Omental fat pad (tissue), 4 donors: ENCODE data around the gene SARDH. TPM values are rescaled to one million over a fixed set of nuclear protein-coding genes. Genes with fewer than 3 reads are reported as not detected.
A peak's percentile ranks its signal among the peaks of the same experiment; 100 is the strongest.

Source experiments
- ATAC-seq: fragments of 150-250 bp; one replicate; pipeline ENCODE4 v1.9.1; 2016; ENCODE audit warnings: mild to moderate bottlenecking, moderate library complexity; ENCODE audit not compliant: low FRiP score
- DNase-seq: peaks from one replicate; pipeline ENCODE4 v3.0.0-alpha.2; 2019; ENCODE audit warnings: low spot score
- CTCF ChIP-seq, 3 donors: fragments of 450-650 bp; IDR thresholded peaks; one replicate each; pipeline ENCODE4 v1.5.1; 2016 to 2017; ENCODE audit warnings: antibody characterized with exemption in 3 of 3, mild to moderate bottlenecking in 3 of 3, moderate library complexity in 2 of 3
- total RNA-seq, 4 donors: library from RNA; depleted of rRNA; stranded (reverse); fragments of >200 nt; gene quantifications; one replicate each; pipeline ENCODE4 v1.1.0, GENCODE V29; 2016

Gene SARDH
- total RNA-seq, 4 donors from 2014 or later = 0.56 to 6.9 (median 1.8) TPM

- no peak for TF ChIP-seq CTCF (IDR thresholded peaks at IDR 0.05)
- ATAC-seq (peak; percentile 18), DNase-seq (no peak)
Observed at GRCh38 chr9:133643362-133643755, 94.8 kb downstream of the SARDH start.

DNA sequence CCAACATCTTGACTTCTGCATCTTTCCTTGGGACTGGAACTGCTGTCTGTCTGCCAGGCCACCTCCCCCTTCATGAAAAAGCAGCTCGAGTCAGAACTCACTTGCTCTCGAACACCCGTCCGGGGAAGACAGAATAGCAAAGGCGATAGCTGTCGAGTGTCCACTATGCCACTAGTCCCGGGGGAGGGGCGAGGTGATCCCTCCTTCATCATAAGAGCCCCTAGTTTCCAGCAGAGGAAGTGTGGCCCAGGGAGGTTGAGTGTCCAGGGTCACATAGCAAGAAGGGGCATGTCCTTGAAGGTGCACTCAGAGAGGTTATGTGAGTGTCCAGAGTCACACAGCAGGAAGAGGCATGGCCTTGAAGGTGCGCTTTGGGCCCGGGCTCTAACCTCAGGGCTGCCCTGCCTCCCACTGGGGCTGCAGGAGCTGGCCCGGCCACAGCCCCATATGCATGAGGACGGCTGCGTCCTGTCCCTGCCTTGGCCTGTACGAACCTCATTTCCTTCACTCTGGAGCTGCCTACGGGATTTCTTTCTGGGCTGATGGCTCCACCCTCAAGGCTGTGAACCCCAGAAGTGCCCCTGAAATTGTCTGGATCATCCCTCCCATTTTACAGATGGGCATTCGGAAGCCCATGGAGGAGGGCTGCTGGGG lies 95.3 kb downstream of the SARDH start:
- TF ChIP-seq CTCF (IDR thresholded peaks at IDR 0.05) = no peak
- ATAC-seq (no peak), DNase-seq (no peak)

DNA sequence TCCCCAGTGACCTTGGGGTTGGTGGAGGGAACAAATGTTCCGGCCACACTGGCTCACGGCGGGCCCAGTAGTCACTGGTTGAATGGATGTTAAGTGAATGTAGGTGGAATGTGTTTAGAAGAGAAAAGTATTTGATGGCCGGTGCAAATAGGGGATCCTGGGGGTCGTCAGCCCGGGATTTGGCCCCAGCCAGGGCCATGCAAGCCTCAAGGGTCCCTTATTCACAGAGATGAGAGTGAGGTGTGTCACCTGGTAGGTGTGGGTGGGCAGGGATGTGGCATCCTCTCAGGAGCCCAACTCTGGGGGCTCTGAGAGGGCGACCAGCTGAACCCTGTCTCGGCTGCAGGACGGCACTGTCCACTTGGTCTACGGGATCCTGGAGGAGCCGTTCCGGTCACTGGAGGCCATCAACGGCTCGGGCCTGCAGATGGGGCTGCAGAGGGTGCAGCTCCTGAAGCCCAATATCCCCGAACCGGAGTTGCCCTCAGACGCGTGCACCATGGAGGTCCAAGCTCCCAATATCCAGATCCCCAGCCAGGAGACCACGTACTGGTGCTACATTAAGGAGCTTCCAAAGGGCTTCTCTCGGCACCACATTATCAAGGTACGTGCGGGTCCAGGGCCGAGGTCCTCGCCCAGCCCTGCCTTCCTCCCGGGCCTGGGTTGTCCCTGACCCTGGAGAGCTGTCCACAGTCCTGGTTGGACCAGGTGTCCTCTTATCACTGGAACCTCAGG lies 96.1 kb downstream of the SARDH start:
- TF ChIP-seq CTCF (IDR thresholded peaks at IDR 0.05) = no peak
- ATAC-seq (no peak), DNase-seq (no peak)

- DNase-seq (no peak), ATAC-seq (no peak)
- no peak for TF ChIP-seq CTCF (IDR thresholded peaks at IDR 0.05)
Observed at GRCh38 chr9:133641396-133641655, 96.8 kb downstream of the SARDH start.

- DNase-seq (no peak), ATAC-seq (no peak)
- no peak for TF ChIP-seq CTCF (IDR thresholded peaks at IDR 0.05)
Observed at GRCh38 chr9:133640580-133641395, 97.4 kb downstream of the SARDH start.

DNA sequence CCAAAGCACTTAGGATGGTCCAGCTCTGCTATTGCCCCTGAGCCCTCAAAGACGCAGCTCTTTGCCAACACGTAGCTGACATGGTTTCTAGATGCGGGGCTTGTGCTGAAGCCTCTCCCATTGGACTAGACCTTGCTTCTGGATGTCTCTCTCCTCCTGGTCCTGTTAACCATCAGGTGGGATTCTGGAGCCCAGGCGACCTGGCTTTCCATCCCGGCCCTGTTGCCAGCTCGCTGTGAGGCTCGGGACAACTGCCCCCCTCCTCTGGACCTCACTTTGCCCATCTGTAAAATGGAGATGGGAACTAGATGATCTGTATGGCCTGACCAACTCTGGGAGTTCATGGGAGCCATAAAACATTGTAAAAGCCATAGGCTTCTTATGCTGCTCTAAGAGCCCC lies 98.0 kb downstream of the SARDH start:
- DNase-seq = no peak
- no peak for ATAC-seq
- no peak for TF ChIP-seq CTCF (IDR thresholded peaks at IDR 0.05)
